Astrocyte (in vitro differentiated cells and primary cell): Measurements from ENCODE around the gene RPL27A. TPM values are rescaled to one million over a fixed set of nuclear protein-coding genes. Genes with fewer than 3 reads are reported as not detected.

ENCODE experiments used
- DNase-seq: peaks from one replicate; pipeline ENCODE4 v3.0.0-alpha.2; 2010; ENCODE audit warnings: low read depth
- FAIRE-seq: peaks from 2 replicates; lab custom pipeline; 2011; peaks lifted over from hg19 to GRCh38; lab: Jason Lieb, UNC
- H2AFZ ChIP-seq: 2 replicates; pipeline ENCODE4 v1.6.0; 2012; ENCODE audit warnings: low read depth, low read length, inconsistent platforms
- H3K27ac ChIP-seq: 2 replicates; pipeline ENCODE4 v1.5.1; 2011; ENCODE audit warnings: low read depth, low read length, inconsistent platforms
- H3K27me3 ChIP-seq: 2 replicates; pipeline ENCODE4 v1.6.0; 2011; ENCODE audit warnings: low read length, inconsistent platforms; ENCODE audit not compliant: insufficient read depth
- H3K36me3 ChIP-seq: 2 replicates; pipeline ENCODE4 v1.5.1; 2011; ENCODE audit warnings: low read length, inconsistent platforms; ENCODE audit not compliant: insufficient read depth
- H3K4me1 ChIP-seq: 2 replicates; pipeline ENCODE4 v1.5.1; 2011; ENCODE audit warnings: low read length, inconsistent platforms; ENCODE audit not compliant: insufficient read depth
- H3K4me2 ChIP-seq: 2 replicates; pipeline ENCODE4 v1.6.0; 2012; ENCODE audit warnings: low read length, inconsistent platforms
- H3K4me3 ChIP-seq: 2 replicates; pipeline ENCODE4 v1.5.1; 2011; ENCODE audit warnings: low read depth, mild to moderate bottlenecking, low read length, inconsistent platforms; ENCODE audit not compliant: insufficient read depth
- H3K79me2 ChIP-seq: 2 replicates; pipeline ENCODE4 v1.6.0; 2012; ENCODE audit warnings: mild to moderate bottlenecking, low read length, inconsistent platforms; ENCODE audit not compliant: insufficient read depth
- H3K9ac ChIP-seq: 2 replicates; pipeline ENCODE4 v1.6.0; 2012; ENCODE audit warnings: mild to moderate bottlenecking, low read length, inconsistent platforms
- H3K9me3 ChIP-seq: 2 replicates; pipeline ENCODE4 v1.5.1; 2012; ENCODE audit warnings: low read depth, mild to moderate bottlenecking, low read length, inconsistent platforms; ENCODE audit not compliant: insufficient read depth
- H4K20me1 ChIP-seq: 2 replicates; pipeline ENCODE4 v1.6.0; 2012; ENCODE audit warnings: low read length, inconsistent platforms; ENCODE audit not compliant: insufficient read depth
- H3K27ac Mint-ChIP-seq: one replicate; pipeline ENCODE4 v1.8.0; 2021; ENCODE audit warnings: mild to moderate bottlenecking, mixed read lengths; ENCODE audit not compliant: unreplicated experiment
- H3K27me3 Mint-ChIP-seq: one replicate; pipeline ENCODE4 v1.8.0; 2021; ENCODE audit warnings: low read depth, mixed read lengths; ENCODE audit not compliant: unreplicated experiment
- H3K36me3 Mint-ChIP-seq: one replicate; pipeline ENCODE4 v1.8.0; 2021; ENCODE audit warnings: low read depth, mixed read lengths; ENCODE audit not compliant: unreplicated experiment
- H3K4me1 Mint-ChIP-seq: one replicate; pipeline ENCODE4 v1.8.0; 2021; ENCODE audit warnings: low read depth, mixed read lengths; ENCODE audit not compliant: unreplicated experiment
- H3K4me3 Mint-ChIP-seq: one replicate; pipeline ENCODE4 v1.8.0; 2021; ENCODE audit warnings: mild to moderate bottlenecking, moderate library complexity, mixed read lengths; ENCODE audit not compliant: unreplicated experiment
- H3K9me3 Mint-ChIP-seq: one replicate; pipeline ENCODE4 v1.8.0; 2021; ENCODE audit warnings: mild to moderate bottlenecking, mixed read lengths; ENCODE audit not compliant: unreplicated experiment
- EZH2 ChIP-seq: IDR thresholded peaks from 2 replicates; pipeline ENCODE4 v1.6.1; 2012; ENCODE audit warnings: mild to moderate bottlenecking, low read length, inconsistent platforms; ENCODE audit not compliant: insufficient read depth
- total RNA-seq: library from RNA; stranded (reverse); gene quantifications from 2 replicates; pipeline ENCODE4 v1.2.1, GENCODE V29; 2021
- TF ChIP-seq, protein P1 (sequence below): IDR thresholded peaks from 2 replicates; pipeline ENCODE4 v1.5.1; 2011; ENCODE audit warnings: low read depth, mild to moderate bottlenecking, inconsistent platforms, low read length, moderate library complexity; ENCODE audit not compliant: insufficient read depth

Gene RPL27A
- total RNA-seq, 1 donor from 2014 or later, result 682 TPM

- no peak overlapping the region for H2AFZ ChIP-seq
Observed at GRCh38 chr11:8688414-8689362, 6.1 kb downstream of the RPL27A start.

GRCh38 chr11:8689726-8690255 lies 7.2 kb downstream of the RPL27A start:
- H3K4me1 Mint-ChIP-seq, result peaks cover 32% of the 10 kb centered on the region
- H3K27me3 ChIP-seq, result no peaks in the 10 kb centered on the region

More at GRCh38 chr11:8688414-8689362, 6.1 kb downstream of the RPL27A start:
- peaks cover 52% of the 10 kb centered on the region for H3K36me3 ChIP-seq
- Mint-ChIP-seq H3K4me1 (peaks cover 37% of the 10 kb centered on the region), H3K27me3 (no peaks in the 10 kb centered on the region), H3K4me3 (peak overlapping the region; percentile 82), H3K36me3 (peaks cover 39% of the 10 kb centered on the region), H3K9me3 (no peaks in the 10 kb centered on the region), H3K27ac (peak overlapping the region; percentile 85)
- no peaks in the 10 kb centered on the region for H3K9me3 ChIP-seq
- H3K4me1 ChIP-seq, result peaks cover 50% of the 10 kb centered on the region
- DNase-seq (peak; percentile 93), FAIRE-seq (no peak)
- H3K27me3 ChIP-seq, result no peaks in the 10 kb centered on the region
- peak overlapping the region; percentile 85 for H3K4me2 ChIP-seq
- H3K9ac ChIP-seq, result peak overlapping the region; percentile 68
- peak overlapping the region; percentile 57 for H3K4me3 ChIP-seq
- H3K27ac ChIP-seq, result peak overlapping the region; percentile 64
- no peak for TF ChIP-seq EZH2
- H3K79me2 ChIP-seq, result peaks cover 32% of the 10 kb centered on the region
- peaks cover 42% of the 10 kb centered on the region for H4K20me1 ChIP-seq

More at GRCh38 chr11:8689726-8690255, 7.2 kb downstream of the RPL27A start:
- H3K79me2 ChIP-seq, result peaks cover 24% of the 10 kb centered on the region
- no peaks in the 10 kb centered on the region for H3K9me3 ChIP-seq
- FAIRE-seq (no peak), DNase-seq (peak; percentile 45)
- peaks cover 37% of the 10 kb centered on the region for H3K36me3 Mint-ChIP-seq
- peak overlapping the region; percentile 68 for H3K9ac ChIP-seq
- no peak overlapping the region for H2AFZ ChIP-seq
- H3K4me3 Mint-ChIP-seq, result peak overlapping the region; percentile 82
- no peaks in the 10 kb centered on the region for H3K27me3 Mint-ChIP-seq
- no peak overlapping the region for H3K27ac ChIP-seq
- H3K4me3 ChIP-seq, result peak overlapping the region; percentile 57
- H3K27ac Mint-ChIP-seq, result peak overlapping the region; percentile 55
- H3K9me3 Mint-ChIP-seq, result no peaks in the 10 kb centered on the region
- TF ChIP-seq EZH2, result no peak
- TF ChIP-seq, protein P1, sequence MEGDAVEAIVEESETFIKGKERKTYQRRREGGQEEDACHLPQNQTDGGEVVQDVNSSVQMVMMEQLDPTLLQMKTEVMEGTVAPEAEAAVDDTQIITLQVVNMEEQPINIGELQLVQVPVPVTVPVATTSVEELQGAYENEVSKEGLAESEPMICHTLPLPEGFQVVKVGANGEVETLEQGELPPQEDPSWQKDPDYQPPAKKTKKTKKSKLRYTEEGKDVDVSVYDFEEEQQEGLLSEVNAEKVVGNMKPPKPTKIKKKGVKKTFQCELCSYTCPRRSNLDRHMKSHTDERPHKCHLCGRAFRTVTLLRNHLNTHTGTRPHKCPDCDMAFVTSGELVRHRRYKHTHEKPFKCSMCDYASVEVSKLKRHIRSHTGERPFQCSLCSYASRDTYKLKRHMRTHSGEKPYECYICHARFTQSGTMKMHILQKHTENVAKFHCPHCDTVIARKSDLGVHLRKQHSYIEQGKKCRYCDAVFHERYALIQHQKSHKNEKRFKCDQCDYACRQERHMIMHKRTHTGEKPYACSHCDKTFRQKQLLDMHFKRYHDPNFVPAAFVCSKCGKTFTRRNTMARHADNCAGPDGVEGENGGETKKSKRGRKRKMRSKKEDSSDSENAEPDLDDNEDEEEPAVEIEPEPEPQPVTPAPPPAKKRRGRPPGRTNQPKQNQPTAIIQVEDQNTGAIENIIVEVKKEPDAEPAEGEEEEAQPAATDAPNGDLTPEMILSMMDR, result no peak
- H3K36me3 ChIP-seq, result peaks cover 49% of the 10 kb centered on the region
- peaks cover 43% of the 10 kb centered on the region for H3K4me1 ChIP-seq
- H3K4me2 ChIP-seq, result peak overlapping the region; percentile 85
- peaks cover 31% of the 10 kb centered on the region for H4K20me1 ChIP-seq
